MG63 (cell line): ENCODE data around the gene DACH1. TPM values are rescaled to one million over a fixed set of nuclear protein-coding genes. Genes with fewer than 3 reads are reported as not detected.
"Not testable (repeated sequence)": the region's sequence is repeated elsewhere in the genome, so short reads cannot be mapped to it uniquely, and the experiment has no call there.

Source experiments
- DNase-seq: peaks from one replicate; pipeline ENCODE4 v3.0.0-alpha.2; 2020
- H3K27me3 ChIP-seq: fragments of 250-450 bp; sonication (Bioruptor Pico); 2 replicates; pipeline ENCODE4 v1.5.1; 2020; ENCODE audit warnings: mild to moderate bottlenecking, moderate library complexity
- H3K36me3 ChIP-seq: fragments of 250-450 bp; sonication (Bioruptor Pico); 2 replicates; pipeline ENCODE4 v1.5.1; 2020; ENCODE audit warnings: mild to moderate bottlenecking, moderate library complexity
- H3K4me3 ChIP-seq: fragments of 250-450 bp; sonication (Bioruptor Pico); 2 replicates; pipeline ENCODE4 v1.5.1; 2020; ENCODE audit warnings: mild to moderate bottlenecking, moderate library complexity
- H3K9me3 ChIP-seq: fragments of 250-450 bp; sonication (Bioruptor Pico); 2 replicates; pipeline ENCODE4 v1.5.1; 2020; ENCODE audit warnings: mild to moderate bottlenecking, moderate library complexity
- total RNA-seq: library from RNA; depleted of rRNA; stranded (reverse); fragments of >200 nt; shearing (Covaris generic); gene quantifications from 2 replicates; pipeline ENCODE4 v1.2.3, GENCODE V29; 2014; ENCODE audit warnings: low replicate concordance; rRNA removed

Gene DACH1
- total RNA-seq = not detected in 2 replicates

DNA sequence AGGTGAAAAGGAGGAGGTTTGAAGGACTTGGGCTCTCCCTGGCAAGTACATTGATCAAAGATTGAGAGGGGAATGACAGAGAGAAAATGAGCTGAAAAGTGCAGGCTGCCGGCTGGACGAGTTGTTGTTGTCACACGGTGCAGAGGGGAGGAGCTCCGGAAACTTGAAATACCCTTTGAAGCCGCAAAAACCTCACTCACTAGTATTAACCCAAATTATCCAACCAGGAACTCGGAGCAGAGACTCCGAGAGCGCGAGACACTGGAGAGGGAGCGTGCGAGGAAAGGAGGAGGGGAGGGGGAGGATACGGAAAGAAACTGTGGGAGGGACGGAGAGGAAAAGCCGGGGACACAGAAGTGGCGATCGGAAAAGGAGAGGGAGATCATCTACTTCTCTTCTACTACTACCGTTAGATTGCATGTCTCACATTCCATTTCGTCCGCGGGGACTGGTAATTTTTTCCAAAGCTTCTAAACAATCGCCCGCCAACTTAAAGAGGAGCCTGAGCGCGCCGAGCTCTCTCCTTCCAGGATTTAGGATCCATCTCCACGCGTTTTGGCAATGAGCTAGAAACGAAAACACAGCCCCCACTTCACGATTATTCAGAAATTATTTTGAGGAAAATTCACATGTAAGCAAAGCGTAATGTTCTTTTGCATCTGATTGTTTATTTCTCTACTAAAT is at the start of gene DACH1:
TSS of gene DACH1 (minus strand) at position 74 of the 684 bp plus-strand sequence.
- Histone ChIP-seq H3K9me3 (no peaks in the 10 kb centered on the region), H3K27me3 (peaks cover 63% of the 10 kb centered on the region), H3K36me3 (no peaks in the 10 kb centered on the region), H3K4me3 (peak within 1 kb of the TSS; percentile 21; the same call in 1 of the 2 replicates)
- no peak for DNase-seq

DNA sequence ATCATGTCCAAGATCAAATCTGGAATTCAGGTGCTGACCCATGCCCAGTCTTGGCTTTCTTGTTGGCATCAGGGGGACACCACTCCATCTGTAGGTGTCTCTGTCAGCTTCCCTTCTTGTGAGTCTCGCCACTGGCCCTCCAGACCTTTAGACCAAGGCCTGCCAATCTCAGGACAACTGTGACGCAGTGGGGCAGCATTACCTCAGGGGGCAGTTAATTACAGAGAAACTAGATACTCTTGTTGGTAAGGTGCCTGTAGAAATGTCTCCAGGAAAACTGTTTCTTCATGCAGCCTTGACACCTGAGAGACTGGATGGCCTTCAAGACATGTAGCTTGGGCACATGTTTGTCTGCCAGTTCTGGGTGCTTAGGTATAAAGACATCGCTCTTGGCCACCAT is 46.7 kb upstream of the DACH1 start:
- H3K9me3 ChIP-seq = no peaks in the 10 kb centered on the region
- no peak overlapping the region for H3K4me3 ChIP-seq
- no peaks in the 10 kb centered on the region for H3K27me3 ChIP-seq
- no peaks in the 10 kb centered on the region for H3K36me3 ChIP-seq
- no peak for DNase-seq

DNA sequence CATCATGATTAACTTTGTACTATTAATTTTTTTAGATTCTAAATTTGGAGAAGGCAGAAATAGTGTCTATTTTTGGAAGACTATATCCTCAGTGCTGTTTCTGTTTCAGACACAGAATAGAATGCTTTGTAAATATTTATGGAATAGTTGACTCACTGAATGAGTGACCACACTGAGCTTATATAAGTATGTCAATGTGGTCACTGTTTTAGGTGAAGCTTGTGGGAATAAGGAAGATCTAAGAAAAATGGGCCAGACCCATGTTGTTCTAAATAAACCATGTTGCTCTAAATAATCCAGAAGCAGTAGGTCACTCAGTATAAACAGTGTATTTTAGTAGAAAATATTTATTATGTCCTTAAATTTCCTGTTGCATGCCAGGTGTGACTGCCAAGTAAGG is 45.5 kb upstream of the DACH1 start:
- Histone ChIP-seq H3K27me3 (no peaks in the 10 kb centered on the region), H3K9me3 (no peaks in the 10 kb centered on the region), H3K4me3 (no peak overlapping the region), H3K36me3 (no peaks in the 10 kb centered on the region)
- no peak for DNase-seq

DNA sequence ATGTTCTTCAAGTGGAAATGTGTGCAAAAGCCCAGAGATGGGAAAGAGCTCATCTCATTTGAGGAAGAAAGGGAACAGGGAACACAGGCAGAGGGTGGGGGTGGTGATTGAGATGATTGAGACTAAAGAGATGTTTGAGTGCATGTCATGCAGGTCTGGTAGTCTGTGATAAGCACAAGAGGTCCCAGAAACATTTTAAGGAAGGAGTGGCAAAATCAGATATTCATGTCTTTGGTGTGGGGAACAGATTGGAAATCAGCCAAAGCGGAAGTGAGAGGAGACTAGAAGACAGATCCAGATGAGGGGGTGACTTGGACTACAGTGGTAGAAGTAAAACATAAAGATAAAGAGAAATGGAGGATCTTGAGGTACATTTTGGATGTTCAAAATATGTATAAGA is 39.4 kb upstream of the DACH1 start:
- H3K36me3 ChIP-seq = no peaks in the 10 kb centered on the region
- H3K9me3 ChIP-seq = no peaks in the 10 kb centered on the region
- no peak for DNase-seq
- H3K4me3 ChIP-seq = no peak overlapping the region
- no peaks in the 10 kb centered on the region for H3K27me3 ChIP-seq

DNA sequence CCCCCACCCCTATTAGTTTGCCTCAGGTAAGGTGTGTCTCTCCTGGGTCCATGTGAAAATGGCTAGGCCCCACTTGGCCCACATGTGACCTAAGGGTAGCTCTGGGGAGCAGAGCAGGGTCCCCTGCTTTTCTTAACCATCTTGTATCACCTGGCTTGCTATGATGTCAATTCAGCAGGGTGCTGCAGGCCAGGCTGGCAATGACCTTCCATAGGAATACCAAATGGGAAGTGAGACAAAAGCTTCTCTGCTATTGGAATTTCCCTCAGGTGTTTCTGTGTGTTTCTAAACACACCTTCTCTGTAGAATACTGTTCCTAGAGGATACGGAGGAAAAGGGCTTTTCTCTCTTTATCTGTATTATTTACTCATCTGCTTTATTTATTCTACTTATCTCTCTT is 35.7 kb upstream of the DACH1 start:
- H3K27me3 ChIP-seq = no peaks in the 10 kb centered on the region
- H3K9me3 ChIP-seq = no peaks in the 10 kb centered on the region
- DNase-seq = no peak
- no peaks in the 10 kb centered on the region for H3K36me3 ChIP-seq
- H3K4me3 ChIP-seq = no peak overlapping the region

DNA sequence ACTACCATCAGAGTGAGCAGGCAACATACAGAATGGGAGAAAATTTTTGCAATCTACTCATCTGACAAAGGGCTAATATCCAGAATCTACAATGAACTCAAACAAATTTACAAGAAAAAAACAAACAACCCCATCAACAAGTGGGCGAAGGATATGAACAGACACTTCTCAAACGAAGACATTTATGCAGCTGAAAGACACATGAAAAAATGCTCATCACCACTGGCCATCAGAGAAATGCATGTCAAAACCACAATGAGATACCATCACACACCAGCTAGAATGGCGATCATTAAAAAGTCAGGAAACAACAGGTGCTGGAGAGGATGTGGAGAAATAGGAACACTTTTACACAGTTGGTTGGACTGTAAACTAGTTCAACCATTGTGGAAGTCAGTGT is 26.5 kb upstream of the DACH1 start:
- H3K27me3 ChIP-seq, H3K9me3 ChIP-seq, H3K4me3 ChIP-seq, DNase-seq, H3K36me3 ChIP-seq: not testable (repeated sequence)

DNA sequence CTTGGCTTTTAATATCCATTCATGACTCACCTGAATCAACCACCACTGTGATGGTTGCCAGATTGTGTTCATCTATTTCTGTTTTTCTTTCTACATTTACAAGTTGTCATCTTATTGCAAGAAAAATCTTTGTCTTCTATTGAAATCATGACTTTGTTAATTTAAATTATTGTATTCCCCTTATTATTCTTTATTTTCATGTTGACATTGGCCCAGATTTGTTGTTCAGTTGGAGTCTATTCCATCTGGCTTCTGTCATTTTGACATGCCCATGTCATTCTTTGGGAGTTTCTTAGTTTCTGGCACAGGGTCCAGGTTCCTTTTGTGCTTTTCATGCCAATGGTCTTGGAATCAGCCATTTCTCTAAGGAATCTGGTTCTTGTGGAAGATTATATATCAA is 19.9 kb upstream of the DACH1 start:
- Histone ChIP-seq H3K36me3 (no peaks in the 10 kb centered on the region), H3K27me3 (no peaks in the 10 kb centered on the region), H3K4me3 (no peak overlapping the region), H3K9me3 (no peaks in the 10 kb centered on the region)
- no peak for DNase-seq

DNA sequence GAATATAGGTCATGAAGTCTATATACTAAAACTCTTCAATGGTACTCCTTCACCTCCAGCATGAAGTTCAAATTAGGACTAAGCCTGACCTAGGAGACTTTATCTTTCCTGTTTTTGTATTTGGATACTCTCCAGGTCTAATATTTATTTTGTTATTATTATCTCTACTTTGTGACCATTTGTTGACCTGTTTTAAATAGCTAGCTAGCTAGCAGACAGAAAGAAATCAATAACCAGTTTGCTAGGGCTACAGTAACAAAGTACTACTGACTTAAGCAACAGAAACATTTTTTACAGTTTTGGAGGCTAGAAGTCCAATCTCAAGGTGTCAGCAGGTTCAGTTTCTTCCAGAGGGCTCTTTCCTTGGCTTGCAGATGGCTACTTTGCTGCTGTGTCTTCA is 15.1 kb upstream of the DACH1 start:
- Histone ChIP-seq H3K4me3 (no peak overlapping the region), H3K36me3 (no peaks in the 10 kb centered on the region), H3K9me3 (no peaks in the 10 kb centered on the region), H3K27me3 (no peaks in the 10 kb centered on the region)
- no peak for DNase-seq

DNA sequence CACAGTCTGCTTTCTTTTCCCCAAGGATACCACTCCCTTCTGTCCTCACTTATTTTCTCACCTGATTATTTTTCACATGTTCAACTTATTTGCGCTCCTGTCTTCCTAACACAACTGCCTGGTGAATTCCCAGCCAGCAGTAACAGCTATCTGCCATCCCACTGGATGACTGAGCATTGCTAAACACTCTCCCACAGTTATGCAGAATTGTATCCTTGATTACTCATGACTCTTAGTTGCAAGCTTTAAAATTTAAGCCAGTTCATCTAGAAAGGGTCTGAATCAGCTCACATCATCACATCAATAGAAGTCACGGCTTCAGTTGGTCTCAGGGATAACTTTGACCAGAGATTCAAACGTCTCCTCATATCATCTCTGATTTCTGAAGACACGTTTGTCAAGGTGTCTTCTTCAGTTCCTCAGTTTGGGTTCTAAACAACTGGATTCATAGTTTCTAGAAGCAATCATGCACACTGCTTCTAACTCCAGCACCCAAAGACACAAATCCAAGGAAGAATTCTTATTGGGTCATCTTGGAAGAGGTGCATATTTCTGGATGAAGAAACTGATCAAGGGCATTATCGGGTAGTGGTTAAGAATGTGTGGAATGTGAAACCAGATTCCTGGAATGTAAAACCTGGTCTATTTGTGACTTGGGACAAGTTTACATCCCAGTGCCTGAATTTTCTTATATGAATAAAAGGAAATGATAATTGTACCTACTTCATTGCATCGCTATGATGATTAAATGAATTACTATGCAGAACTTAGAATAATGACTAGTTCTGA is 13.9 kb upstream of the DACH1 start:
- Histone ChIP-seq H3K9me3 (no peaks in the 10 kb centered on the region), H3K4me3 (no peak overlapping the region), H3K36me3 (no peaks in the 10 kb centered on the region), H3K27me3 (no peaks in the 10 kb centered on the region)
- no peak for DNase-seq

DNA sequence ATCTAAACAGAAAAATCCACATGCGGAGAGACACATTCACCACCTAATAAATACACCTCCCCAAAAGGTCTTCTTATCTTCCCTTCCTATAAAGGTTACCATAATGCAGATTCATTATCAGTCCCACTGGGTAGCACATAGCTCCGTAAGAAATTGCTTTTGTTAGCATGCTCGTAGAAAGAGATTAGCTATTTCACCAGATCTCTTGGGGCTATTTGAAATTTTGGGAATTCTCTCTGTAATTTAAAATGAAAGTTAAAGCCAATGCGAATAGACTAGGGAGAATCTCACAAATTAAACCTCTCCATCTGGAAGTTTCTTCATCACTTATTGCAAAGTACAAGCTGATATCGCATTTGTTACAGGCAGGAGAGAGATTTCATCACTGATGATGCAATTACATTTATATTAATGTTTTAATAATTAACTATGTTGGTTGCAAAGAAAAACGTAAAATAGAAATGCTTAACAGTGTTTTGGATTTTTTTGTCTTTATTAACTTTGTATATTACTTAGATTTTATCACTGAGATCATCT is 12.9 kb upstream of the DACH1 start:
- H3K4me3 ChIP-seq = no peak overlapping the region
- no peaks in the 10 kb centered on the region for H3K36me3 ChIP-seq
- DNase-seq = no peak
- no peaks in the 10 kb centered on the region for H3K9me3 ChIP-seq
- H3K27me3 ChIP-seq = no peaks in the 10 kb centered on the region

DNA sequence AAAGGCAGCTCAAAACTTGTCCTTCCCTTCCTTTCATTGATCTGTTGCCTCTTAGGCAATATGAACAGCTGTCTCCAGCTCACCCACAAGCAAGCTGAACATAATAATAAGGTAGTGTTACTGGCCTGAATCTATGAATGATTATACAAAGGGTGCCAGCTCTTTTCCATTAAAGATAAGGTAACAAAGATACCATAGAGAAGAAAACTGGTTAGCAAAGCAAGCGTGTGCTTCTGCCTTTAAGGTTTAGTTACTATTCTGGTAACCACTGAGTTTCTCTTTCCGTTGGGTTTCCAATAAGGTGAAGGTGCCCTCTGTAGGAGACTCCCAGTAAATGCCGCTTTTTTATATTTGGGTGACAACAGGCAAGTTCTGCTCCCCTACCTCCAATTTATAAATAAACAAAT is 12.1 kb upstream of the DACH1 start:
- no peak for DNase-seq

DNA sequence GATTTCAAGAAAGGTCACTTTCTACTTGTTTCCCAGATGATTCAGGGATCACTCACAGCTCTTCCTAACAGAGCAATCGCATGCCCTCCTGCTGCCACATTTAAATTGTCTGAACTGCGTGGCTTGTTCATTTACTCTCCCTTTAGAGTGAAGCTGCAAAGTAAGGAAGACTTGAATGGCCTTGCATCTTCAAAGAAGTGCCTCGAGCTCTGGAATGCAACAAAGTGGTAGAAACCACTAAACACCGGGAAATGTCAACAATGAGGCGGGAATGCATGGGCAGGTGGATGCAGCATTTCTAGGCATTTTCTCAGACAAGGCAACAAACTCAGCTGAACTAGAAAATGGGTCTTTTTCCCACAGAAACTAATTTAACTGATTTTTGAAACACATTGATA is 10.3 kb upstream of the DACH1 start:
- no peaks in the 10 kb centered on the region for H3K36me3 ChIP-seq
- no peaks in the 10 kb centered on the region for H3K9me3 ChIP-seq
- no peak for DNase-seq
- H3K27me3 ChIP-seq = no peaks in the 10 kb centered on the region
- no peak overlapping the region for H3K4me3 ChIP-seq

More for the DNA sequence above, 12.1 kb upstream of the DACH1 start:
- no peak overlapping the region for H3K4me3 ChIP-seq
- H3K36me3 ChIP-seq = no peaks in the 10 kb centered on the region
- no peaks in the 10 kb centered on the region for H3K9me3 ChIP-seq
- H3K27me3 ChIP-seq = no peaks in the 10 kb centered on the region

DNA sequence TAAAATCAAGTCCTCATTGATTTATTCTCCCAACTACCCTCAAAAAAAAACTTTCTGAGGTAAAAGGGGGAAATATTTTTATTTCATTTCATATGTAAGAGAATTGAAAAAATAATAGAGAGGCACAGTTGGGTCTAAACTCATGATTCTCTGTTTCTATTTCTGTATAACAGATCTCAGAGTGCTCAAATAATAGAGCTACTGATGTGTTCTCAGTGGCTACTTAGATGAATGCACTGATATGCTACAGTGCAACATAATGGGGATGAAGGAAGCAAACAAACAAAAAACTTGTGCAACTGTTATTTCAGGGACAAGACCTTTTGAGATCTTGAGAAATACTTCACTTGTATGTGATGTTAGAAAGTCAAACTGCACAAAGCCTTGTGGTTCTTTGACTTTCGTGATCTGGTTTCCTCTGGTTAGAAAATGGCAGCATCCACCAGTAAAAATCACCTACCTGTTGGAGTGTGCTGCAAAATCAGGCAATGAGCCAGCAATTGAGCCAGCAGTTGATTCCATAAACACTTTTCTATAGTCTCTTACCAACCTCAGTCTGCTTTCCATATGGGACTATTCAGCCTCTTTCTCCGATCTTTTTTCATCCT is 9.7 kb upstream of the DACH1 start:
- no peak overlapping the region for H3K4me3 ChIP-seq
- H3K9me3 ChIP-seq = no peaks in the 10 kb centered on the region
- DNase-seq = no peak
- no peaks in the 10 kb centered on the region for H3K27me3 ChIP-seq
- H3K36me3 ChIP-seq = no peaks in the 10 kb centered on the region

DNA sequence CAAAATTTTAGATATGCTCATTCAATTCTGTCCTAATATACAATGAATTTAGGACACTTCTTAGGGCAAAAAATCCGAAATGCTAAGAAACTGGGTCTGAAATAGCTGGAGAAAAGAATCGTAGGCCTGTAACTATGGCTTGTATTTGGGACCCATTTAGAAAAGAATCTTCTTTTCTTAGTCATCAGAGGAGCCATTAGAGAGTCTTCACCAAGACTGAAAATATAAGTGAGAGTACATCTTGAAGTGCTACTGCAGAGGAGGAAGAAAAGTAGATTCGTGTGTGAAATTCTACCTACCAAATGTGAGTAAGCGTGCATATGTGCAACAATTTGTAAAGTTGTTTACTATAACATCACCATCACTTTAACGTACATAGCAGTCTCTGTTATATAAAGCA is 8.8 kb upstream of the DACH1 start:
- Histone ChIP-seq H3K36me3 (no peaks in the 10 kb centered on the region), H3K9me3 (no peaks in the 10 kb centered on the region), H3K4me3 (no peak overlapping the region), H3K27me3 (peaks cover 2% of the 10 kb centered on the region; the same call in 1 of the 2 replicates)
- DNase-seq = no peak

DNA sequence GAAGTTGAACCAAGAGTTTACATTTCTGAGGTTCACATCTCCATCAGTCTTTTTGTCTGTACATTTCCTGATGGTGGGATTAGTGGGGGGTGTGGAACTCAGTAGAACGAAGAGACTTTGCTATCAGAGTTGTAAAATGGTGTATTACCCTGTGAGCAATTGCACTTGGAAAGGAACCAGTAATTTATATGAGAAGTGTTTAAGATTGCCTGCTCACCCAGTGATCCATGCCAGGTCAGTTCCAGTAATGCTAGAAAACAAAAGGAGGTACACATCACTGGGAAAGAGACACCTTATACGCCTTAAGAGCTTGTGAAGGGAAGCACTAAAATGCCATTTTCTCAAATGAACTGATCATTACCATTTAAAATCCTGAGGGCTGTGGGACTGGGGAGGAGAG is 7.5 kb upstream of the DACH1 start:
- DNase-seq = no peak
- Histone ChIP-seq H3K9me3 (no peaks in the 10 kb centered on the region), H3K4me3 (no peak overlapping the region), H3K27me3 (peaks cover 5% of the 10 kb centered on the region), H3K36me3 (no peaks in the 10 kb centered on the region)

DNA sequence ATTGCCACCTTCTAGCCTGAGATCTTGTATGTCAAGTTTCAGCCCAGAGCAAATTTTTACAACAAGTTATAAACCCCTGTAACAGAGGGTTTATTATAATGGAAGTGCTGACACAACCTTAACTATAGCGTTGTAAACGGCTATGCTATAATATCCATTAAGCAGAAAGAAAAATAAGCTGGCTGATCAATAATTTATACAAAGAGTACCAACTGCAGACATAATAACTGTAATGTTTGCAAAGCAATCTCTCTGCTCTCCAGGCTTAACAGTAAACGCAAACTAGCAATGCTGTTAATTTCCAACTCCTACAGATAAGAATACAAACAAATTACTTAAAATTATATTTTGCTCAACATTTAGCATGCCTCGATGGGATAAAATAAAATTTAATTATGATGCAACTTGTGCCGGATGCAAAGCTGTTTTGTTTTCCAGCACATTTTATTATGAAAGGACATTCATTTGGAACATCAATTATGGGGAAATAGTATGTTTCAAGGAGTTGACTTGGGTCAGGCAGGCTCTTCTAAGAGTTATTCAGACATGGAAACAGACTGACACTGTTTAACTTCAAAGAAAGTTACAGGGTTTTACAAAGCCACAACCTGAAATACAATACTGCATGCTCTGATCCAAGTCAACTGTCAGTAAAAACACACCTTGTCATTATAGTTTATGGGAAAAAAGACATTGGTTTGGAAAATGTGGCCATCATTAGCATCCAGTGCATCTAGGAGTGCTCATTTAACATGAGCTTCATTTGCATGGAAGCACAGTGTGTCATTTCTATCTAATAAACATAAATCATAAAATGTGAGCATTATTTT is 6.6 kb upstream of the DACH1 start:
- H3K4me3 ChIP-seq = no peak overlapping the region
- no peaks in the 10 kb centered on the region for H3K9me3 ChIP-seq
- peaks cover 10% of the 10 kb centered on the region for H3K27me3 ChIP-seq
- DNase-seq = no peak
- H3K36me3 ChIP-seq = no peaks in the 10 kb centered on the region

DNA sequence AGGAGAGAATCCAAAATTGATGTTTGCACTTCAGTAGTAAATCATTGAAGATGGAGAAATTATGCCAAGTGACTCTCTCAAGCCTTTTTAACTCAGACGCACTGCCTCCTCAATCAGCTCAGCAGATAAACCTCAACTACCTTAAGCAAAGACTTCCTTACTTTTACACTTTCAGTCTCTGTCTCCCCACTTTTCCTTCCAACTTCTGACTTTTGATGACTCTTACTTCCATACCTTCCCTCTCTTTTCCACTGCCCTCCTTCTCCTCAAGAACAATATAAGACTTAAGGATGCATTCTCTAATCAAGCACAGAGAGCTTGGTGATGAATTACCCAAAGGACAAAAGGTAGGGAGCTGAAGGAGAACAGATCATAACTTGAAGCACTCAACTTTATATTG is 4.8 kb upstream of the DACH1 start:
- H3K4me3 ChIP-seq = no peak overlapping the region
- H3K9me3 ChIP-seq = no peaks in the 10 kb centered on the region
- no peak for DNase-seq
- peaks cover 21% of the 10 kb centered on the region for H3K27me3 ChIP-seq
- H3K36me3 ChIP-seq = no peaks in the 10 kb centered on the region
